ENCODE measurements around the gene CD44. TPM values are rescaled to one million over a fixed set of nuclear protein-coding genes. Genes with fewer than 3 reads are reported as not detected.

CD44 gene
- polyA plus RNA-seq, 1 donor from 2014 or later = 0.77 TPM

- Histone ChIP-seq H3K79me2 (replicated peaks; ENCODE audit: insufficient read depth, low read length) (no peaks in the 10 kb centered on the region), H2AFZ (ENCODE audit: low read depth, low read length) (no peak overlapping the region), H3K9me3 (ENCODE audit: low read length) (no peaks in the 10 kb centered on the region), H4K20me1 (ENCODE audit: insufficient read depth) (no peaks in the 10 kb centered on the region), H3K9me2 (ENCODE audit: insufficient read depth, low read length) (no peaks in the 10 kb centered on the region), H3F3A (ENCODE audit: insufficient read depth, low read length, poor library complexity, severe bottlenecking) (no peaks in the 10 kb centered on the region), H3K4me2 (ENCODE audit: low read length) (no peak overlapping the region), H3K27ac (ENCODE audit: low read length) (no peak overlapping the region), H3K4me3 (ENCODE audit: low read length) (no peak overlapping the region), H3K36me3 (ENCODE audit: insufficient read depth, low read length) (peaks cover 14% of the 10 kb centered on the region), H3K9ac (ENCODE audit: low read length) (no peak overlapping the region), H3K27me3 (ENCODE audit: insufficient read depth, low read depth, low read length) (no peaks in the 10 kb centered on the region)
- TF ChIP-seq REST (IDR thresholded peaks at IDR 0.05; ENCODE audit: borderline replicate concordance) (no peak), MXI1 (conservative IDR thresholded peaks at IDR 0.05; ENCODE audit: poor library complexity, severe bottlenecking) (no peak), EP300 (conservative IDR thresholded peaks at IDR 0.05; ENCODE audit: poor library complexity, severe bottlenecking) (no peak), TAF1 (IDR thresholded peaks at IDR 0.05; ENCODE audit: low read depth) (no peak), POLR2AphosphoS5 (IDR thresholded peaks at IDR 0.05) (no peak), RAD21 (conservative IDR thresholded peaks at IDR 0.05) (no peak)
- TF ChIP-seq, protein P1, sequence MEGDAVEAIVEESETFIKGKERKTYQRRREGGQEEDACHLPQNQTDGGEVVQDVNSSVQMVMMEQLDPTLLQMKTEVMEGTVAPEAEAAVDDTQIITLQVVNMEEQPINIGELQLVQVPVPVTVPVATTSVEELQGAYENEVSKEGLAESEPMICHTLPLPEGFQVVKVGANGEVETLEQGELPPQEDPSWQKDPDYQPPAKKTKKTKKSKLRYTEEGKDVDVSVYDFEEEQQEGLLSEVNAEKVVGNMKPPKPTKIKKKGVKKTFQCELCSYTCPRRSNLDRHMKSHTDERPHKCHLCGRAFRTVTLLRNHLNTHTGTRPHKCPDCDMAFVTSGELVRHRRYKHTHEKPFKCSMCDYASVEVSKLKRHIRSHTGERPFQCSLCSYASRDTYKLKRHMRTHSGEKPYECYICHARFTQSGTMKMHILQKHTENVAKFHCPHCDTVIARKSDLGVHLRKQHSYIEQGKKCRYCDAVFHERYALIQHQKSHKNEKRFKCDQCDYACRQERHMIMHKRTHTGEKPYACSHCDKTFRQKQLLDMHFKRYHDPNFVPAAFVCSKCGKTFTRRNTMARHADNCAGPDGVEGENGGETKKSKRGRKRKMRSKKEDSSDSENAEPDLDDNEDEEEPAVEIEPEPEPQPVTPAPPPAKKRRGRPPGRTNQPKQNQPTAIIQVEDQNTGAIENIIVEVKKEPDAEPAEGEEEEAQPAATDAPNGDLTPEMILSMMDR (IDR thresholded peaks at IDR 0.05; ENCODE audit: poor library complexity, severe bottlenecking) = no peak
Observed at GRCh38 chr11:35276396-35277145, 137.6 kb downstream of the CD44 start.

DNA sequence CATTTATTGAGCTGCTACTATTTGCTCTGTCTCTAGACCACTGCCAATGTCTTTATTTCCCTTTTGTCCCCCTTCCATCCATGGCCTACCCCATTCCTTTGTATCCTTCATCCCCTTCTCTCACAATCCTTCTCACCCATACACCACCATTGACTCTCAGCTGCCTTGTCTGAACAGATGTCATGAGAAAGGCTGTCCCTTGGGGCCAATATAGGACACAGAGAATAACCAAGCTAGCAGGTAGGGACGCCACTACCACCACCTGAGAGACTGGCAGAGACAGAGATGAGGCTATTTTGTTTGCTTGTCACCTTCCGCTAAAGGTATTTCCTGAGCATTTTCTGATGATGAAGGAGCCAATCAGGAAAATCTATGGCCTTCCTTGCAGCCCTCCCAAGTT lies 138.9 kb downstream of the CD44 start:
- no peaks in the 10 kb centered on the region for H3F3A ChIP-seq (ENCODE audit: insufficient read depth, low read length, poor library complexity, severe bottlenecking)
- TF ChIP-seq MXI1 (conservative IDR thresholded peaks at IDR 0.05; ENCODE audit: poor library complexity, severe bottlenecking) = no peak
- no peak for TF ChIP-seq TAF1 (IDR thresholded peaks at IDR 0.05; ENCODE audit: low read depth)
- no peak for TF ChIP-seq EP300 (conservative IDR thresholded peaks at IDR 0.05; ENCODE audit: poor library complexity, severe bottlenecking)
- H3K27ac ChIP-seq (ENCODE audit: low read length) = no peak overlapping the region
- no peaks in the 10 kb centered on the region for H4K20me1 ChIP-seq (ENCODE audit: insufficient read depth)
- no peaks in the 10 kb centered on the region for H3K9me2 ChIP-seq (ENCODE audit: insufficient read depth, low read length)
- no peak overlapping the region for H3K9ac ChIP-seq (ENCODE audit: low read length)
- H3K9me3 ChIP-seq (ENCODE audit: low read length) = no peaks in the 10 kb centered on the region
- H3K4me2 ChIP-seq (ENCODE audit: low read length) = no peak overlapping the region
- no peaks in the 10 kb centered on the region for H3K79me2 ChIP-seq (replicated peaks; ENCODE audit: insufficient read depth, low read length)
- H2AFZ ChIP-seq (ENCODE audit: low read depth, low read length) = no peak overlapping the region
- no peak overlapping the region for H3K4me3 ChIP-seq (ENCODE audit: low read length)
- H3K27me3 ChIP-seq (ENCODE audit: insufficient read depth, low read depth, low read length) = no peaks in the 10 kb centered on the region
- H3K36me3 ChIP-seq (ENCODE audit: insufficient read depth, low read length) = peaks cover 11% of the 10 kb centered on the region

- Histone ChIP-seq H3K9me2 (ENCODE audit: insufficient read depth, low read length) (no peaks in the 10 kb centered on the region), H4K20me1 (ENCODE audit: insufficient read depth) (no peaks in the 10 kb centered on the region), H2AFZ (ENCODE audit: low read depth, low read length) (no peak overlapping the region), H3K4me3 (ENCODE audit: low read length) (no peak overlapping the region), H3K27ac (ENCODE audit: low read length) (no peak overlapping the region), H3K4me2 (ENCODE audit: low read length) (no peak overlapping the region), H3K36me3 (ENCODE audit: insufficient read depth, low read length) (peaks cover 20% of the 10 kb centered on the region), H3K27me3 (ENCODE audit: insufficient read depth, low read depth, low read length) (no peaks in the 10 kb centered on the region), H3F3A (ENCODE audit: insufficient read depth, low read length, poor library complexity, severe bottlenecking) (no peaks in the 10 kb centered on the region), H3K9ac (ENCODE audit: low read length) (no peak overlapping the region), H3K79me2 (replicated peaks; ENCODE audit: insufficient read depth, low read length) (no peaks in the 10 kb centered on the region), H3K9me3 (ENCODE audit: low read length) (no peaks in the 10 kb centered on the region)
- TF ChIP-seq EZH2 (IDR thresholded peaks at IDR 0.05; ENCODE audit: borderline replicate concordance, insufficient read depth, low read length, poor library complexity, severe bottlenecking) (no peak), SMC3 (conservative IDR thresholded peaks at IDR 0.05; ENCODE audit: poor library complexity) (no peak), REST (IDR thresholded peaks at IDR 0.05; ENCODE audit: borderline replicate concordance) (no peak), TAF1 (IDR thresholded peaks at IDR 0.05; ENCODE audit: low read depth) (no peak), MXI1 (conservative IDR thresholded peaks at IDR 0.05; ENCODE audit: poor library complexity, severe bottlenecking) (no peak), RAD21 (conservative IDR thresholded peaks at IDR 0.05) (no peak), EP300 (conservative IDR thresholded peaks at IDR 0.05; ENCODE audit: poor library complexity, severe bottlenecking) (no peak)
- TF ChIP-seq, protein P1 (IDR thresholded peaks at IDR 0.05; ENCODE audit: poor library complexity, severe bottlenecking) = no peak
Observed at GRCh38 chr11:35280727-35281126, 141.8 kb downstream of the CD44 start.
